Astrocyte (in vitro differentiated cells and primary cell): ENCODE results near the gene METRN. TPM values are rescaled to one million over a fixed set of nuclear protein-coding genes. Genes with fewer than 3 reads are reported as not detected.

Source experiments
- DNase-seq: peaks from one replicate; pipeline ENCODE4 v3.0.0-alpha.2; 2010; ENCODE audit warnings: low read depth
- FAIRE-seq: peaks from 2 replicates; lab custom pipeline; 2011; peaks lifted over from hg19 to GRCh38; lab: Jason Lieb, UNC
- H2AFZ ChIP-seq: 2 replicates; pipeline ENCODE4 v1.6.0; 2012; ENCODE audit warnings: low read depth, low read length, inconsistent platforms
- H3K27ac ChIP-seq: 2 replicates; pipeline ENCODE4 v1.5.1; 2011; ENCODE audit warnings: low read depth, low read length, inconsistent platforms
- H3K27me3 ChIP-seq: 2 replicates; pipeline ENCODE4 v1.6.0; 2011; ENCODE audit warnings: low read length, inconsistent platforms; ENCODE audit not compliant: insufficient read depth
- H3K36me3 ChIP-seq: 2 replicates; pipeline ENCODE4 v1.5.1; 2011; ENCODE audit warnings: low read length, inconsistent platforms; ENCODE audit not compliant: insufficient read depth
- H3K4me1 ChIP-seq: 2 replicates; pipeline ENCODE4 v1.5.1; 2011; ENCODE audit warnings: low read length, inconsistent platforms; ENCODE audit not compliant: insufficient read depth
- H3K4me2 ChIP-seq: 2 replicates; pipeline ENCODE4 v1.6.0; 2012; ENCODE audit warnings: low read length, inconsistent platforms
- H3K4me3 ChIP-seq: 2 replicates; pipeline ENCODE4 v1.5.1; 2011; ENCODE audit warnings: low read depth, mild to moderate bottlenecking, low read length, inconsistent platforms; ENCODE audit not compliant: insufficient read depth
- H3K79me2 ChIP-seq: 2 replicates; pipeline ENCODE4 v1.6.0; 2012; ENCODE audit warnings: mild to moderate bottlenecking, low read length, inconsistent platforms; ENCODE audit not compliant: insufficient read depth
- H3K9ac ChIP-seq: 2 replicates; pipeline ENCODE4 v1.6.0; 2012; ENCODE audit warnings: mild to moderate bottlenecking, low read length, inconsistent platforms
- H3K9me3 ChIP-seq: 2 replicates; pipeline ENCODE4 v1.5.1; 2012; ENCODE audit warnings: low read depth, mild to moderate bottlenecking, low read length, inconsistent platforms; ENCODE audit not compliant: insufficient read depth
- H4K20me1 ChIP-seq: 2 replicates; pipeline ENCODE4 v1.6.0; 2012; ENCODE audit warnings: low read length, inconsistent platforms; ENCODE audit not compliant: insufficient read depth
- H3K27ac Mint-ChIP-seq: one replicate; pipeline ENCODE4 v1.8.0; 2021; ENCODE audit warnings: mild to moderate bottlenecking, mixed read lengths; ENCODE audit not compliant: unreplicated experiment
- H3K27me3 Mint-ChIP-seq: one replicate; pipeline ENCODE4 v1.8.0; 2021; ENCODE audit warnings: low read depth, mixed read lengths; ENCODE audit not compliant: unreplicated experiment
- H3K36me3 Mint-ChIP-seq: one replicate; pipeline ENCODE4 v1.8.0; 2021; ENCODE audit warnings: low read depth, mixed read lengths; ENCODE audit not compliant: unreplicated experiment
- H3K4me1 Mint-ChIP-seq: one replicate; pipeline ENCODE4 v1.8.0; 2021; ENCODE audit warnings: low read depth, mixed read lengths; ENCODE audit not compliant: unreplicated experiment
- H3K4me3 Mint-ChIP-seq: one replicate; pipeline ENCODE4 v1.8.0; 2021; ENCODE audit warnings: mild to moderate bottlenecking, moderate library complexity, mixed read lengths; ENCODE audit not compliant: unreplicated experiment
- H3K9me3 Mint-ChIP-seq: one replicate; pipeline ENCODE4 v1.8.0; 2021; ENCODE audit warnings: mild to moderate bottlenecking, mixed read lengths; ENCODE audit not compliant: unreplicated experiment
- CTCF ChIP-seq: IDR thresholded peaks from 2 replicates; pipeline ENCODE4 v1.5.1; 2011; ENCODE audit warnings: low read depth, mild to moderate bottlenecking, inconsistent platforms, low read length, moderate library complexity; ENCODE audit not compliant: insufficient read depth
- EZH2 ChIP-seq: IDR thresholded peaks from 2 replicates; pipeline ENCODE4 v1.6.1; 2012; ENCODE audit warnings: mild to moderate bottlenecking, low read length, inconsistent platforms; ENCODE audit not compliant: insufficient read depth
- total RNA-seq: library from RNA; stranded (reverse); gene quantifications from 2 replicates; pipeline ENCODE4 v1.2.1, GENCODE V29; 2021

METRN gene
- total RNA-seq, 1 donor from 2014 or later = 31.5 TPM

GRCh38 chr16:698911-699671 lies 15.8 kb upstream of the METRN start:
- H3K27me3 ChIP-seq = peaks cover 36% of the 10 kb centered on the region
- H3K4me3 ChIP-seq = no peak overlapping the region
- no peaks in the 10 kb centered on the region for H3K9me3 ChIP-seq
- H3K4me1 ChIP-seq = no peaks in the 10 kb centered on the region
- no peaks in the 10 kb centered on the region for H3K36me3 ChIP-seq
- H3K27me3 Mint-ChIP-seq = peaks cover 53% of the 10 kb centered on the region
- FAIRE-seq (no peak), DNase-seq (no peak)
- no peaks in the 10 kb centered on the region for H3K4me1 Mint-ChIP-seq
- H3K79me2 ChIP-seq = no peaks in the 10 kb centered on the region
- H3K4me3 Mint-ChIP-seq = no peak overlapping the region
- peaks cover 2% of the 10 kb centered on the region for H3K9me3 Mint-ChIP-seq
- TF ChIP-seq EZH2 (no peak), CTCF (no peak)
- H3K27ac ChIP-seq = no peak overlapping the region
- no peak overlapping the region for H2AFZ ChIP-seq
- no peak overlapping the region for H3K9ac ChIP-seq
- no peak overlapping the region for H3K27ac Mint-ChIP-seq
- H3K4me2 ChIP-seq = no peak overlapping the region
- no peaks in the 10 kb centered on the region for H3K36me3 Mint-ChIP-seq
- peaks cover 21% of the 10 kb centered on the region for H4K20me1 ChIP-seq

GRCh38 chr16:700684-701584 lies 14.0 kb upstream of the METRN start:
- H3K4me3 Mint-ChIP-seq = no peak overlapping the region
- DNase-seq = no peak
- peaks cover 45% of the 10 kb centered on the region for H3K27me3 Mint-ChIP-seq
- Histone ChIP-seq H4K20me1 (peaks cover 28% of the 10 kb centered on the region), H3K27me3 (peaks cover 30% of the 10 kb centered on the region), H3K27ac (no peak overlapping the region), H3K4me1 (peaks cover 2% of the 10 kb centered on the region), H3K36me3 (no peaks in the 10 kb centered on the region), H3K4me2 (peak overlapping the region; percentile 39), H3K79me2 (no peaks in the 10 kb centered on the region), H2AFZ (no peak overlapping the region), H3K9ac (no peak overlapping the region), H3K4me3 (no peak overlapping the region), H3K9me3 (no peaks in the 10 kb centered on the region)
- no peaks in the 10 kb centered on the region for H3K4me1 Mint-ChIP-seq
- H3K9me3 Mint-ChIP-seq = peaks cover 2% of the 10 kb centered on the region
- H3K27ac Mint-ChIP-seq = no peak overlapping the region
- FAIRE-seq = no peak
- TF ChIP-seq EZH2 (peak; percentile 50), CTCF (no peak)
- no peaks in the 10 kb centered on the region for H3K36me3 Mint-ChIP-seq
